Stimulated activated CD8-positive, alpha-beta memory T cell treated with anti-CD3 and anti-CD28 coated beads, Interleukin-12 subunit alpha, Interleukin-12 subunit beta, amount 100 ng/mL, for 24 hours (primary cell): ENCODE measurements around the gene NSMF.

Source experiments
- DNase-seq: peaks from one replicate; pipeline ENCODE4 v3.0.0-alpha.2; 2020; ENCODE audit errors: extremely low read depth

NSMF gene

DNA sequence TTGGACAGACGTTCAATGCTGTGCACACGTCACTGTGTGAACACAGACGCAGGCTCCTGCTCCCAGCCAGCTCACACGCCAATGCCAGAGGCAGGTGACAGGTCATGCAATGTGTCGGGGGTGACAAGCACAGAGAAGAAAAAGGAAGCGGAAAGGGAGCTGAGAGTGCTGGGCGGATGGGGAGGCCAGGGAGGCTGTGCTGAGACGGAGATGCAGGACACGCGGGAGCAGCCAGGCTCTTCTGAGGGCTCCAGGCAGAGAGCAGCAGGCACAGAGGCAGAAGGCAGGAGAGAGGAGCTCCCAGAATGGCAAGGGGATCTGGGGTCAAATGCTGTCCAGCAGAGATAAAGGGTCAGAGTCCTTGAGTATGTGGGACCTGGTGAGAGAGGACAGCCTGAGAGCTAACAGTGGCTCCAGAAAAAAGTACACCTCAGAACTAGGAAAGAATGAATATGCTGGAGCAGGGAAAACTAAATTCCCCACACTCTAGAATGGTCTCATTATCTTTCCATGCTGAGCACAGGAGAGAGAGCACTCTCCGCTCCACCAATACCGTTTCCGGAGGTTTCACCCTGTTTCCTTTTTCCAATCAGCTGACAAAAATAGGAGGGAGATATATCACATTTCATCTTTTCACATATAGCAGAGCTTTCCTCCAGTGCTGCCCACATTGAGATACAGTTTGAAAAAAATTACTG lies 32.8 kb upstream of the NSMF start:
- DNase-seq, result no peak

DNA sequence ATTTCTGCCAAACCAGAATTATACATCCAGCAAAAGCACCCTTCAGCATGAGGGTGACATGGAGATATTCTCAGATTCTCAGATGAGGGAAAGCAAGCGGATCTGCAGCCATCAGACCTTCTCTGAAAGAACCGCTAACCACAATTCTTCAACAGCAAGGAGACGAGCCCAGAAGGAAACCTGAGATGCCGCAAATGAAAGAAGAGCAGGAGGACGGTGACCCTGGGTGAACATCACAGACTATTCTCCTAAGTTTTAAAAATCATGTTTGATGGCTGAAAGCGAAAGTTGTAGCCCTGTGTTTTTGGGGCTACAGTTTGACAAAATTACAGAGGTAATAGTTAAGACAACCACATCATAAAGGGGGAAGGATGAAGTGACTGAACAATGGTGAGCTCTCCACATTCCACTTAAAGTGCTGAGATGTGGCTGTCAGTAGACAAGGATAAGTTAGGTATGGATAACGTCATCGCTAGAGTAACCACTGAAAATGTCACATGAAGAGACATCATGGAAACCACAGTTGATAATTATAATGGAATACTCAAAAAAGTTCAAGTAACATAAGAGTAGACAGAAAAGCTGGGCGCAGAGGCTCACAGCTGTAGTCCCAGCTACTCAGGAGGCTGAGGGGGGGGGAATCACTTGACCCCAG lies 31.5 kb upstream of the NSMF start:
- no peak for DNase-seq

DNA sequence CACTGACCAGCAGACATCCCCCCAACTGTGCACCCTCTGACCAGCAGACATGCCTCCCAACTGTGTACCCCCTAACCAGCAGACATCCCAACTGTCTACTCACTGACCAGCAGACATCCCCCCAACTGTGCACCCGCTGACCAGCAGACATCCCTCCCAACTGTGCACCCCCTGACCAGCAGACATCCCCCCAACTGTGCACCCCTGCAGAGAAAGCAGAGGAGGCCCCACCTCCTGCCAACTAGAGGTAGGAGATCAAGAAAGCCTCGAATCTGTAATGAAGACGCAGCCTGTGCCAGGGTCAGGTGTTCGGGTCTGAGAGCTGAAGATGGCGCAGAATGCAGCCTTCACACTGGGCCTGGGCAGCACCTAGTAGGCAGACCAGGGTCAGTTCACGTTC lies 29.8 kb upstream of the NSMF start:
- no peak for DNase-seq

DNA sequence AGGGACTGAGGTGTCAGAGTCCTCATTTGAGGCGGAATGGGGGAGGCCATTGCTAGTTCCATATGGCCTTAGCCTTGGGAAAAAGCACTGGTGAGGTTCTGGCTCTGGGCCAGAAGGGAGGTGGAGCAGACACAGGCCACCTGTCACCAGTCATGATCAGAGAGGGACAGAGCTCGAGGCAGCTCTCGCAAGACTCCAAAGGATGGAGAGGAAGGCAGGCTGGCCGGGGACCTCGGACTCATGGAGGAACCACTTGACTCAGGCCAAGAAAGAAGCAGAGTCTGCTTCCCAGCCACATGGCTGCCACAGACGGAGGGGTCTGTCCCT lies 29.2 kb upstream of the NSMF start:
- no peak for DNase-seq

DNA sequence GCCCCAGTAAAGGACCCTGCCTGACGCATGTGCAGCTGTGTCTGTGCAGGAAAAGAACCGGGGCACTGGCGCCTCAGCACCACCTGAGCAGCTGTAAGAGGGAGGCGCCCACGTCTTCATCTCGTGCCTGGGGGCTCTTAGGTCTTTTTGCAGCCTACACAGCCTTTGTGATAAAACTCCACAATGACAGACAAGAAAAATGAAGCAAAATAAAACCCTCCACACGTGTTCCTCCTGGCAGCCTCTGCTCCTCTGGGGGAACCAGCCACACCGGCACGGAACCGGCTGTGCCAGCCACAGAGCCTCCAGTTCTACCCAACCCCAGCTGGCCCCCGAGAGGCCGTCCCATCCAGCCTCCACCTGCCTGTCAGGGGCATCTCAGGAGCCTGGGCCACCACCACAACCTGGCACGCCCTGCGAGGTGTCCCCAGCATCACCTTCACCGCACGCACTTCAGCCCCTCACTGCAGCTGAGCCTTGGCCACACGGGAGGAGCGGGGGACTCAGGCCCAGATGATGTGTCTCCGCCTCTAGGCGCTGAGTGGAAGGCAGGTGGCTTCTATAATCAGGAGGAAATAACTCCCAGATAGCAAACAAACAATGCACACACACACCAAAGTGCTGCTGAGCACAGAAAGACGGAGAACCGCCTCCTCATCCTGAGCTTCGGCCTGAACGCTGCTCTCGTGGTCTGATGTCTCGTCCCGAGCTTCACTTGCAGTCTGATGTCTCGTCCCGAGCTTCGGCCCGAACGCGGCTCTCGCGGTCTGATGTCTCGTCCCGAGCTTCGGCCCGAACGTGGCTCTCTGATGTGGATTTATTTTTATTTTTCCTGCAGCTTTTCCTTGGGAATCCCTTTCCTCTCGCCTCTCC lies 28.6 kb upstream of the NSMF start:
- no peak for DNase-seq

DNA sequence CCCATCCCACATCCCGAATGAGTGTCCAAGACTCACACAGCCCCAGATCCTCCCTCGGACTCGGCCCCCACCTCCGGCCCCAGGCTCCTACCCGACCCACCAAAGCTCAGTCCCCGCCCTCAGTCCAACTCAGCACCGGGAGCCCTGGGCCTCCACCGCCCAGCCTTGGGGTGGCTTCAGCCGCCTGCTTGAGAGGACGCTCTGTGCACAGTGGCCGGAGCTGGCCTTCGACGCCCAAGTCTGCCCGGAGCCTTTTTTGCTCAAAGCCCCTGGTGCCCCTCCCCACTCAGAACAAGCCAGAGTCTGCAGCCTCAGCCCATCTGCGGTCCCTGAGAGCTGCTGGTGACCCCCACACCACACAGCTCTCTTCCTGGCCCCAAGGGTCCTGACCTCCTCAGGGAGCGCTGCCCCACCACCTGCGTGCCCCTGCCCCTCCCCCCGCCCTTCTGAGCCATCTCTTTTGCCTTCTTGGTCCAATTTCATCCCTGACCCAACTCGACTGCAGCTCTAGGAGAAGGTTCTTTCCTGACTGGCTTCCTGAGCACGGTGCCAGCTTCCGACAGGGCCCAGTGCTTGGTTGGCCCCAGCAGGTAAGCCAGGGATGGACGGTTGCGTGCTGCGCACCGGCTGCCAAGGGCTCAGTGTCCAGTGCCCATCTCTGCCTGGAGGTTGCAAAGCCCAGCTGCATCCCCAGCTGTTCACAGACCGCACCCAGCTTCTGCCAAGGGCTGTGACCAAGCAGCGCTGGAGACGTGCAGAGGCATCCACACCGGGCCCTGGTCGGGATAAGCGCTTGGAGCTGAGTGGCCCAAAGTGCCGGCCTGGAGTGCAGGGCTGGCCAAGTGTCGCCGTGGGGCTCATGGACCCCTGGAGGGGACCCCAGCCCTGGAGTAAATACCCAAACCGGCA lies 27.7 kb upstream of the NSMF start:
- no peak for DNase-seq

DNA sequence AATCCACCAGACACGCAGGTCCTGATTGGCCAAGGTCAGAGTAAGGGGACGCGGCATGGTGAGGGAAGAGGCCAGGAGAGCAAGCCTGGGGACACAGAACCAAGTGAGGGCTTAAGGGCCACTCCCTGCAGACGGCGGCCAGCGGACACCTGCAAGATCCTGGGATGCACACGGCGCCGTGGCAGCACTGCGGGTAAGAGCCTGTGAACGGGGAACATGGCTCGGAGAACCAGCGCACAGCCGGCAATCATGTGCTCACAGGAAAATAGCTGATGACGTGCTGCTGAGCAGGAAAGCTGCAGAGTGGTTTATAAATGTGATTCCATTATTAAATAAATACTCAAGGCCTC lies 27.0 kb upstream of the NSMF start:
- DNase-seq, result no peak

DNA sequence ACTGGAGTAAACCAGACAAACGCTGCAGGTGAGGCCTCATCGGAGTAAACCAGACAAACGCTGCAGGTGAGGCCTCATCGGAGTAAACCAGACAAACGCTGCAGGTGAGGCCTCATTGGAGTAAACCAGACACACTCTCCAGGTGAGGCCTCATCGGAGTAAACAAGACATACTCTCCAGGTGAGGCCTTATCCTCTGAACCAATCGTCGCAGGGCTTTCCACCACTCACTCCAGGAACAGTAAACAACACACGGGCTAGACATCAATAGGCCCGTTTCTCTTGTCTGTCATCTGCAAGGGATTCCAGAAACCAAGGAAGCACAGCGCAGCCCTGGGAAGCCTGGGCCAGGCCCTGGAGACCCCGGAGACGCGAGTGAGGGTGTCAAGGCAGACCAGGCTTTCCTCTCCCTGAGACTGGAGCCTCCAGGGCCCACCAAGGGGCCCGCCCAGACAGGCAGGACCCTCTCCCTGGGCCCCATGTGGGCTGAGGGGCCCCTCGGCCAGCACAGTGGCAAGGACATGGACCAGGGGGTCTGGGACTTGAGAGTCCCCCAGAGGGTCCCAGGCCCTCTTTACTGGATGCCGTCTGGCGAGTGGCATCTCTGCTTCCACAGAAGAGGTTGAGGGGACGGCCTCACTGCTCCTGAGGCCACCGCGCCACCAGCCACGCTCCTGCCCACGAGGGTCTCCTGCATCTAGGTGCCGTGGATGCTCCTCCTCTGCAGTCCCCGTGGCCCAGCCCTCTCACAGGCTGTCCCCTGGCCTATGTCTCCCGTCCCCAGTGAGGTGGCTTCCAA lies 26.4 kb upstream of the NSMF start:
- no peak for DNase-seq

DNA sequence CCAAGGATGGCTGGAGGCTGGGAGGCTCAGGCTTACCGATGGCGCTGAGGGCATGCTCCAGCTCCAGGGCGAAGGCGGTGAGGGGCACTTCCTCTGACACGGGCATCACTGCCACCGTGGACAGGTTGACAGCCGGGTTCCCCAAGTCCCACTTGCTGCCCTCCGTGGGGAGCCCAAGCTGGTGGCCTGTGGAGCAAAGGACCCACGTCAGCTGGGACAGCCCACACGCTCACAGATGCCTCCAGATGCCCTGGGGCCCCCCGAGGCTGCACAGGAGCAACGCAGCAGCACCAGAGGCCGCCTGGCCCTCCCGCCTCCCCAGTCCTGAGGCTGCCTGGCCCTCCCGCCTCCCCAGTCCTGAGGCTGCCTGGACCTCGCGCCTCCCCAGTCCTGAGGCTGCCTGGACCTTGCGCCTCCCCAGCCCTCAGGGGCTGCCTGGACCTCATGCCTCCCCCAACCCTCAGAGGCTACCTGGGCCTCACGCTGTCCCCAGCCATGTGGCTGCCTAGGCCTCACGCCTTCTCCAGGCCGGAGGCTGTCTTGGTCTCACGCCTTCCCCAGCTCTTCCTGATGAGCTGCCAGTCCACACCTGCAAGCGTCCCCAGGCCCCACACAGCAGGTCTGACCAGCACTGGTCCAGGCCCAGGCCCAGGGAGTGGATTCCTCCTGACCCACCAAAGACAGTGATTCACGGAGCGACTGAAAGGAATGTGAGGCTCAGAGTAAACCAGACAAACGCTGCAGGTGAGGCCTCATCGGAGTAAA lies 25.6 kb upstream of the NSMF start:
- DNase-seq, result no peak

DNA sequence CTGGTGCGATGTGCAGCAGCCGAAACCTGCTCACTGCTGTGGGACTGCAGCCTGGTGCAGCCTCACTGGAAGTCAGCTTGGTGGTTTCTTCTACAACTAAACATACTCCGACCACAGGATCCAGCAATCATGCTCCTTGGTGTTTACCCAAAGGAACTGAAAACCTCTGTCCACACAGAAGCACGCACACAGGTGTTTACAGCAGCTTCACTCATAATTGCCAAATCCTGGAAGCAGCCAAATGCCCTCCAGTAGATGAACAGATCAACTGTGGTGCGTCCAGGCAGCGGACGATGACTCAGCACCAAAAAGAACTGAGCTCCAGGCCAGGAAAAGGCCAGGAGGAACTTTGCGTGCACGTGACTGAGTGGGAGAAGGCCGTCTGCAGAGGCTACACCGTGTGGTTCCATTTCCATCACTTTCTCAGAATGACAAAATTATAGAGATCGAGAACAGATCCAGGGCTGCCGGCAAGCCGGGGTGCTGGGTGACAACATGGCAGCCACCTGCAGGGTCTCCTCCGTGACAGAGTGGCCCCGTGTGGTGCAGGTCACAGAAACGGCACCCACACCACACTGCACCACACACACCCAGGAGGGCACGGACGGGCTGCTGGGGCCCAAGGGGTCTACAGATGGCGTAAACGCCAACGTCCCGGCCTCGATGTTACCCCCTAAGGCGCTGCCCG lies 23.1 kb upstream of the NSMF start:
- DNase-seq, result no peak

DNA sequence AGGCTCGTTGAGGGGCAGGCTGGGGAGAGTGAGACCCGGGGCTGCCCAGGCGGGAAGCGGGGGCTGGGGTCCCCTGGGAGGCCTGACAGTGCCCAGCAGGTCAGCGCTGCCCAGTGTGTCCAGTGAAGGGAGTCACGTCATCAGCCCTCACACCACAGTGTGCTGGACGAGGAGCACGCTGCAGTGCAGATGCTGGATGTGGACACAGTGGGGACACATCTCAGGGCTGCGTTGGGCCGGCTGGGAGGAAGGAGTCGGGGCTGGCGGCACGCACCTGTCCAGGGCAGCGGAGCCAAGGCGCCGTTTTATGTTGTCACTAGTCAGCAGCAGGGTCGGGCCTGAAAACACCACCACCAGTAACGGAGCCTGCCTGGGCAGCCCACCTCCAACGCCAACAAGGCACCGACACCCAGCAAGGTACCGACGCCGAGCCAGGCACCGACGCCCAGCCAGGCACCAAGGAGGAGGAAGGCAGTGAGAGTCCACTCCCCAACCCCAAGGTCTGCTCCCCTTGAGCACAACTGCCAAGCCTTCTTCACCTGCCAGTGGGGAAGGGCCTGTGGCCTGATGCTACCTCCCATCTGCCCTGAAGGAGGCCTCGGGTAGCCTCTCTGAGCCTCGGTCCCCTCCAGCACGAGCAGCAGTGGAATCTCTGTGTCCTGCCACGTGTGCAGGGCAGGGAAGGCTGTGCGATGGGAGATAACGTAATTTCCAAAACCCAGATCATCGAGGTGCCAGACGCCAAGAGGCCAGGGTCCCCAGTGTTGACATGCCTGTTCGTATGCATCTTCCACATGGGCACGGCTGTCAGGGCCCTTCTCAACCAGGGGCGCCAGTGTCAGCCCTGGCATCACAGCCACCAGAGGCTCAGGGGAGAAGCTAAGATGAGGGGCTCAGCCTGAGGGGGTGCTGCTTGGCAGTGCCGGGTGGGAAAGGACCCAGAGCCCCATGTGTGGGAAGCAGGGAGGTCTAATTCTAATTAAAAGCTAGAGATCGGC lies 21.9 kb upstream of the NSMF start:
- no peak for DNase-seq

DNA sequence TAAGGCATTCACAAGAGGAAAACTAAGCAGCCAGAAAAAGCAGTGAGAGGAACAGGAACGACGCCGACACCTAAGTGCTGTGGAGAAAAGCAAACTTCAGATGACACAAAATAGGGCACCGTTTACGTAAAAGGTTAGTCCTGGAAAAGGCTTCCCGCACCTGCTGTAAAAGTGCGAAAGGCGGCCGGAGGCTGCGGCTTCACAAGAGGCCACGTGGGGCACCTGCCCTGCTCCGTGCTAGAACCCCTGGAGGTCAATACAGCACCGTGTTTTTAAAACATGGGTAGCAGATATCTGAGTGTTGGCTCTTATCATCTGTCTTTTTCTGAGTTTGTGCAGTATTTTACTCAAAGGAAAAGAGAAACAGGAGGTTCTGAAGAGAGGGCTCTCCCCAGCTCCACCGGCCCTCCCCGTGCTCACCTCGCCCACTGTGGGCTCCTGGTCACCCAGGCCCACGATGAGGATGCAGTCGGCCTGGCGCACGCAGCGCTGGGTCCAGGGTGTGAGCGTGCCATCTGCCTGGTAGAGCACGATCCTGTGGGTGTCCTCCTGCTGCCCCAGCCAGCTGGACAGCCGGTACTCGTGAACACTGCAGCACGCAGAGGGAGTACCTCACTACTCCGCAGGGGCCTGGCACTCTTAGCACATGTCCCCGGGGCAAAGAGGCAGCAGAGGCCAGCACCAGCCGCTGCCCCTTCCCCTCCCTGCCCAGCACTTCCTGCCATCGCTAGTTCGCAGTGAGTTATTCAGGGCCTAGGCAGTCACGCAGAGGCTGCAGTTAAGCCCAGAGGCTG lies 21.0 kb upstream of the NSMF start:
- no peak for DNase-seq

DNA sequence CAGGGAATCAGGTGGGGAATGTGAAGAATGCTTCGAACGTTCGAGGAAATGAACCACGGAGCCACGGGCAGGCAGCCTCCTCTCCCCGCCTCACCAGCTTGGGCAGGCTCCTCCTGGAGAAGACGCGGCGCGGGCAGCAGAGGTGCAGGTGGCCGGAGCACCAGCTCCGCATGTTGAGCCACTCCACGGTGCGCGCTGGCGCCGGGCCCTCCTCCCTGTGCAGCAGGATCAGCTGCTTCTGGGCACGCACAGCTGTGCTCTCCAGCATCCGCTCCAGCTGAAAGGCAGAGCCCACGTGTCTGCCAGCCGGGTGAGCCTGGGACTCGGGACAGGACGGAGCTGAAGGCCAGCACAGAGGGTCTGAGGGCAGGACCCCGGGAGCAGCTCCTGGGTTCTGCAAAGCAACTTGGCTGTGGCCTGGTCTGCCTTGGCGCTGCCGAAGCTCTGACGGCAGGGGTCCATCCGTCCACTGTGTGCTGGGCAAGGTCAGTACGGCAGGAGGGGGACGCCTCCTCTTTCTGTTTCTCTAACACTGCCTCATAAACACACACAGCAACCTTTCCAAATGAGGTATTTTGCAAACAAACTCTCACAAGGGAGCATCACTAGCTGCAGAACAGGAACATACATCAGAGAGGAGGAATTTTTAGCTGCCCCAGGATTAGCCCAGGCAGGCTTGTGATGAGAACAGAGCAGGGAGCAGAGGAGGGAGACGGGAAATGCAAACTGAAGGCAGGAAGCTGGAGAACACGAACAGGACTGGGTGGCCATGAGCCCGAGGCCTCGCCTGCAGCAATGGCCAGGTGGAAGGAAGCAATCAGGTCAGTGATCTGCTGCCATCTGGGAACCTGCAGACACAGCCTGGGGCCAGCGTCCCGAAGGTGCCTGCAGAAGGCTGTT lies 20.1 kb upstream of the NSMF start:
- DNase-seq, result no peak

DNA sequence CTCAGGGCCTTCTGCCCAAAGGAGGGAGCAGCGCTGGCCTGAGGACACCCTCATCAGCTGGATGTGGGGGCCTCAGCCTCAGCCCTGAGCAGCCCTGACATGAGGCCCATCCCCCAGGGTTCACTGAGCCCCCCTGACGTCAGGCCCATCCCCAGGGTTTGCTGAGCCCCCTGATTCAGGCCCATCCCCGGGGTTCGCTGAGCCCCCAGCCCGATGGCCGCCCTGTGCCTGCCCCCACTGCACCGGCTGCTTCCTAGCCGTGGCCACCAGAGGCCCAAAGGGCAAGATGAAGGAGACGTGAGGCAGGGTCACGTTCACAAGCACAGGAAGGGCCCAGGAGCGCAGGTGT lies 19.5 kb upstream of the NSMF start:
- no peak for DNase-seq

DNA sequence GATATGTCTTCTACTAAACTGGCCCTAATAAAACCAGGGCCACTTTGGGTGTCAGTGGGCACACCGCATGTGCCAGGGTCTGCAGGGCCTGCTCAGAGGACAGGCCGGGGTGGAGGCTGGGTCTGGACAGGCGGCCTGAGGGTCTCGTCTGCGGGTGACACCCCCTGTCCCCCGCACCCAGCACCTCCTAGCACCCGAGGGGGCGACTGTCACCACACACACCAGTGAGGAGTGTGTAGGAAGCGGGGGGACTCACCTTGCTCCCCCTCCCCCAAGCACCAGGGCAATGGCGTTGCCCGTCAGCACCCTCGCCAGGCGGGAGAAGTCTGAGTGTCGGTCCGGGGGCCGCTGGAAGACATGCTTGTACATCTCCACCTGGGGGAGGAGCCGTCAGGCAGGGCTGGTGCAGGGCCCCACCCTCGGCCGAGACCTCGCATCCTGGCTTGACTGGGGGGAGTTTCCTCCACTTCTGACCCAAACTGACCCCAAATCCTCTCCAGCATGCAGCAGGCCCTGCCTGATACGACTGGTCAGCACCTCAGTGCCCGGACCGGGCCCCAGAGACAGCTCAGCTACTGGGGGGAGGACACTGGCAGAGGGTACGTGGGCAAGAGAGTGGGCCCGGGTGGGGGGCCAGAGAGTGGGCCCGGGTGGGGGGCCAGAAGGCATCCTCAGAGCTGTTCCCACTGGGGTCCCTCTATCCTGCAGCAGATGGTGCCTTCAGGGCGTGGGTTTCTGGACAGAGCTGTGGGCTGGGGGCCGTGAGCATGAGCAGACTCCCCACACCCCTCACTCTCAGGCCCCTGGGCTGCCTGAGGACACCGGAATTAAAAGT lies 18.9 kb upstream of the NSMF start:
- no peak for DNase-seq

DNA sequence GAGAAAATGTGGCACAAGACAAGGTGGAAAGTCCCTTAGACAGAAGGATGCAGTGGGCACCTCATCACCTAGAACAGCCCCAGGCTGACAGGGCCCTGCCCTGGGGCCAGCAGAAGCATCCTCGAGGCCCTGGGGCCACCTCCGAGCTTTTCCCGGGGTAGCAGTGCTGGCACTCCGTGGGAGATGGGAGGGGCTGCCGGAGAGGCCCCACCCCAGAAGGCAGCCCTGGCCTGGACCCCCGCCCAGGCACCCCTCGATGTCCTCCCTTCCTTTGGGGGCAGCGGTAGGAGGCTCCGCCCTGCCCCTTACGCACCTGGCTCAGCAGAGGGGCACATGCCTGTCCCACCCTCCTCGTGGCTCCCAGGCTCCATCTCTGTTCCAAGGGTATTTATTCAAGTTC lies 17.7 kb upstream of the NSMF start:
- no peak for DNase-seq
